Retinal pigment epithelial cell (primary cell): Measurements from ENCODE around the gene SH3PXD2B.

Source experiments
- DNase-seq: peaks from one replicate; pipeline ENCODE4 v3.0.0-alpha.2; 2010; ENCODE audit warnings: low read depth
- H3K4me3 ChIP-seq: 2 replicates; pipeline ENCODE4 v1.5.1; 2011; ENCODE audit warnings: mild to moderate bottlenecking, low read length, control low read depth, moderate library complexity
- CTCF ChIP-seq: conservative IDR thresholded peaks from 2 replicates; pipeline ENCODE4 v1.5.1; 2011; ENCODE audit warnings: low read depth, low read length, control low read depth, inconsistent platforms

Gene SH3PXD2B

GRCh38 chr5:172322028-172322965 is 132.0 kb downstream of the SH3PXD2B start:
- H3K4me3 ChIP-seq = no peak overlapping the region
- no peak for TF ChIP-seq CTCF
- DNase-seq = no peak

- DNase-seq = no peak
- no peak overlapping the region for H3K4me3 ChIP-seq
- TF ChIP-seq CTCF = no peak
Observed at GRCh38 chr5:172321593-172321992, 132.7 kb downstream of the SH3PXD2B start.

- TF ChIP-seq CTCF = no peak
- DNase-seq = no peak
- no peak overlapping the region for H3K4me3 ChIP-seq
Observed at GRCh38 chr5:172319708-172320441, 134.4 kb downstream of the SH3PXD2B start.

- no peak overlapping the region for H3K4me3 ChIP-seq
- DNase-seq = no peak
- no peak for TF ChIP-seq CTCF
Observed at GRCh38 chr5:172315587-172316493, 138.5 kb downstream of the SH3PXD2B start.

- TF ChIP-seq CTCF = no peak
- DNase-seq = no peak
- no peak overlapping the region for H3K4me3 ChIP-seq
Observed at GRCh38 chr5:172313915-172314314, 140.4 kb downstream of the SH3PXD2B start.

- no peak for DNase-seq
Observed at GRCh38 chr5:172312286-172312685, 142.0 kb downstream of the SH3PXD2B start.

More at GRCh38 chr5:172312286-172312685, 142.0 kb downstream of the SH3PXD2B start:
- no peak for TF ChIP-seq CTCF
- no peak overlapping the region for H3K4me3 ChIP-seq
